Measurements from ENCODE around the gene FIBIN. TPM values are rescaled to one million over a fixed set of nuclear protein-coding genes. Genes with fewer than 3 reads are reported as not detected.
A peak's percentile ranks its signal among the peaks of the same experiment; 100 is the strongest.

FIBIN gene
- total and polyA plus RNA-seq, 4 donors: 3.8 to 12.9 (median 9.4) TPM

GRCh38 chr11:26985943-26986342 is 8.0 kb upstream of the FIBIN start:
- WGBS, 2 donors: 82 to 88% methylated on average over 4 of the region's 4 CpGs
- H3K4me1 ChIP-seq (ENCODE audit: control insufficient read depth in 5 of 5, insufficient read depth in 5 of 5, low read length in 5 of 5): peaks cover 0 to 28% (median 15%) of the 10 kb centered on the region in 5 donors
- no peak for TF ChIP-seq CTCF (IDR thresholded peaks at IDR 0.05; ENCODE audit: control extremely low read depth, extremely low read depth)
- H3K27ac ChIP-seq (ENCODE audit: low read depth in 1 of 2, low read length in 1 of 2): no peak overlapping the region
- H3K9ac ChIP-seq (ENCODE audit: insufficient read depth in 1 of 2, low read length in 2 of 2): no peak overlapping the region
- no peak overlapping the region for H3K4me3 ChIP-seq
- no peaks in the 10 kb centered on the region for H3K27me3 ChIP-seq (ENCODE audit: control insufficient read depth in 3 of 3, insufficient read depth in 3 of 3, low read length in 2 of 3)
- peaks cover 0 to 5% (median 0%) of the 10 kb centered on the region in 4 donors for H3K9me3 ChIP-seq (ENCODE audit: control insufficient read depth in 4 of 4, insufficient read depth in 3 of 4, low read length in 3 of 4)
- no peaks in the 10 kb centered on the region for H3K36me3 ChIP-seq (ENCODE audit: control insufficient read depth in 4 of 4, insufficient read depth in 4 of 4, low read length in 4 of 4)
- DNase-seq (no peak), ATAC-seq (ENCODE audit: insufficient read depth, low FRiP score) (no peak)

- Histone ChIP-seq H3K9ac (ENCODE audit: insufficient read depth in 1 of 2, low read length in 2 of 2) (no peak overlapping the region), H3K4me1 (ENCODE audit: control insufficient read depth in 5 of 5, insufficient read depth in 5 of 5, low read length in 5 of 5) (peaks cover 0 to 37% (median 25%) of the 10 kb centered on the region in 5 donors), H3K27ac (ENCODE audit: low read depth in 1 of 2, low read length in 1 of 2) (no peak overlapping the region), H3K9me3 (ENCODE audit: control insufficient read depth in 4 of 4, insufficient read depth in 3 of 4, low read length in 3 of 4) (peaks cover 0 to 5% (median 0%) of the 10 kb centered on the region in 4 donors), H3K4me3 (no peak overlapping the region), H3K27me3 (ENCODE audit: control insufficient read depth in 3 of 3, insufficient read depth in 3 of 3, low read length in 2 of 3) (no peaks in the 10 kb centered on the region), H3K36me3 (ENCODE audit: control insufficient read depth in 4 of 4, insufficient read depth in 4 of 4, low read length in 4 of 4) (no peaks in the 10 kb centered on the region)
- DNase-seq (peak in 2 of 3 donors; percentile 69 to 71), ATAC-seq (ENCODE audit: insufficient read depth, low FRiP score) (peak; percentile 13)
- WGBS, 2 donors: 72 to 82% methylated on average over 3 of the region's 3 CpGs
- no peak for TF ChIP-seq CTCF (IDR thresholded peaks at IDR 0.05; ENCODE audit: control extremely low read depth, extremely low read depth)
These were observed 6.6 kb upstream of the FIBIN start for GRCh38 chr11:26987272-26987671.

- no peak for DNase-seq
These were observed 6.2 kb upstream of the FIBIN start for GRCh38 chr11:26987731-26988130.

More at GRCh38 chr11:26987731-26988130, 6.2 kb upstream of the FIBIN start:
- Histone ChIP-seq H3K9ac (ENCODE audit: insufficient read depth in 1 of 2, low read length in 2 of 2) (no peak overlapping the region), H3K9me3 (ENCODE audit: control insufficient read depth in 4 of 4, insufficient read depth in 3 of 4, low read length in 3 of 4) (peaks cover 0 to 5% (median 0%) of the 10 kb centered on the region in 4 donors), H3K27ac (ENCODE audit: low read depth in 1 of 2, low read length in 1 of 2) (no peak overlapping the region), H3K27me3 (ENCODE audit: control insufficient read depth in 3 of 3, insufficient read depth in 3 of 3, low read length in 2 of 3) (no peaks in the 10 kb centered on the region), H3K4me3 (no peak overlapping the region), H3K4me1 (ENCODE audit: control insufficient read depth in 5 of 5, insufficient read depth in 5 of 5, low read length in 5 of 5) (peaks cover 0 to 40% (median 25%) of the 10 kb centered on the region in 5 donors), H3K36me3 (ENCODE audit: control insufficient read depth in 4 of 4, insufficient read depth in 4 of 4, low read length in 4 of 4) (no peaks in the 10 kb centered on the region)
- ATAC-seq (ENCODE audit: insufficient read depth, low FRiP score): no peak
- no peak for TF ChIP-seq CTCF (IDR thresholded peaks at IDR 0.05; ENCODE audit: control extremely low read depth, extremely low read depth)

Measured in lung (tissue), 12 donors.